IMR-90 (cell line): ENCODE results near the gene MILR1.

ENCODE experiments used
- BHLHE40 ChIP-seq: fragments of 150-350 bp; IDR thresholded peaks from 2 replicates; pipeline ENCODE4 v1.6.1; 2016; ENCODE audit warnings: mild to moderate bottlenecking, low read depth, low read length
- CEBPB ChIP-seq: IDR thresholded peaks from 2 replicates; pipeline ENCODE4 v1.6.1; 2012; ENCODE audit warnings: low read depth, low read length, improper control_type of control experiment
- CTCF ChIP-seq: conservative IDR thresholded peaks from 2 replicates; pipeline ENCODE4 v1.5.1; 2012; ENCODE audit warnings: mild to moderate bottlenecking, low read depth, low read length, improper control_type of control experiment
- ELK1 ChIP-seq: fragments of 150-350 bp; IDR thresholded peaks from 2 replicates; pipeline ENCODE4 v1.6.1; 2016; ENCODE audit warnings: low read depth, mild to moderate bottlenecking, low read length, moderate library complexity, borderline replicate concordance
- FOS ChIP-seq: fragments of 150-350 bp; IDR thresholded peaks from 2 replicates; pipeline ENCODE4 v1.6.1; 2016; ENCODE audit warnings: low read depth, low read length
- MAZ ChIP-seq: IDR thresholded peaks from 2 replicates; pipeline ENCODE4 v1.6.1; 2012; ENCODE audit warnings: low read depth, mild to moderate bottlenecking, low read length, improper control_type of control experiment, moderate library complexity, borderline replicate concordance
- POLR2A ChIP-seq: IDR thresholded peaks from 2 replicates; pipeline ENCODE4 v1.6.1; 2012; ENCODE audit warnings: mild to moderate bottlenecking, low read depth, low read length
- RAD21 ChIP-seq: IDR thresholded peaks from 2 replicates; pipeline ENCODE4 v1.6.1; 2012; ENCODE audit warnings: low read length, improper control_type of control experiment
- RFX5 ChIP-seq: IDR thresholded peaks from 2 replicates; pipeline ENCODE4 v1.8.0; 2012; ENCODE audit warnings: low read depth, mild to moderate bottlenecking, low read length, moderate library complexity
- SMC3 ChIP-seq: fragments of 150-350 bp; IDR thresholded peaks from 2 replicates; pipeline ENCODE4 v1.6.1; 2016; ENCODE audit warnings: low read depth, mild to moderate bottlenecking, antibody characterized with exemption, low read length, moderate library complexity
- USF2 ChIP-seq: fragments of 150-350 bp; IDR thresholded peaks from 2 replicates; pipeline ENCODE4 v1.6.1; 2017; ENCODE audit warnings: mild to moderate bottlenecking, antibody characterized with exemption, low read length, low read depth

- TF ChIP-seq CTCF (no peak), POLR2A (no peak), RAD21 (no peak), CEBPB (no peak), BHLHE40 (no peak), FOS (no peak), SMC3 (no peak), ELK1 (no peak), RFX5 (no peak), USF2 (no peak), MAZ (no peak)
Observed at GRCh38 chr17:64437944-64438525, 10.9 kb upstream of the MILR1 start.
